Measurements from ENCODE around the gene RPP14.

The RPP14 gene

DNA sequence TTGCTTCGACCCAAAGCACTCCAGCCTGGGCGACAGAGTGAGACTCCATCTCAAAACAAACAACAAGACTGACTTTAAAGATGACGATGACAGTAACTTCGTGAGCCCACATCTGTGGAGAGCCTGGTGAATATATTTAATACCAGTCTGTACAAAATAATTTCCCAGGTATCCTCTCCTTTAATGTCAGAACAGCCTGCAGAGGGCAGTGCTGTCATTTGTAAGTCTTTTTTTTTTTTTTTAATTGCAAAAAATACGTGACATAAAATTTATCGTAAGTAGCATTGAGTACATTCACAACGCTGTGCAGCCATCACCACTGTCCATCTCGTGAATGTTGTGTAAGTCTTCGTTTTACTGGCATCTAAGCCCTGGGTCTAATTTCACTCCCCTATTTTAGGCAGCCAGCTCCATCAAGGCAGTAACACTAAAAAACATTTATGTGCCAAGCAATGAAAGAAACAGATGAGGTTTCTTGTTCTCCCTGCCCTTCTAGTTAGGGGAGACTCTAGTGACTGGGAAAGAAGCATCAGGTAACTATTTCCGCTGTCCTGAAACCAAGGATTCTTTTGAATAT is 1.7 kb downstream of the RPP14 start:
- peak overlapping the region; percentile 67 for H3K4me2 ChIP-seq (ENCODE audit: low read depth, low read length)
- peaks cover 2% of the 10 kb centered on the region for H3F3A ChIP-seq (ENCODE audit: insufficient read depth, low read length)
- H4K20me1 ChIP-seq (ENCODE audit: insufficient read depth, low read length) = peaks cover 14% of the 10 kb centered on the region; the same call in 1 of the 2 replicates
- H3K27ac ChIP-seq (ENCODE audit: low read length) = no peak overlapping the region; the same call in 1 of the 2 replicates
- H3K36me3 ChIP-seq (replicated peaks; ENCODE audit: insufficient read depth, low read length) = no peaks in the 10 kb centered on the region; the same call in 1 of the 2 replicates
- no peak overlapping the region for H2AFZ ChIP-seq (ENCODE audit: low read length)
- TF ChIP-seq CTCF (IDR thresholded peaks at IDR 0.05; ENCODE audit: low read length) (peak; percentile 64), EZH2 (optimal IDR thresholded peaks at IDR 0.05; ENCODE audit: low read depth, low read length) (no peak)
- H3K27me3 ChIP-seq (replicated peaks; ENCODE audit: insufficient read depth, low read length) = no peaks in the 10 kb centered on the region
- H3K4me1 ChIP-seq (ENCODE audit: low read length) = peaks cover 4% of the 10 kb centered on the region
- peaks cover 57% of the 10 kb centered on the region for H3K79me2 ChIP-seq (ENCODE audit: low read length)
- no peaks in the 10 kb centered on the region for H3K9me3 ChIP-seq (replicated peaks; ENCODE audit: insufficient read depth, low read length)
- H3K9me2 ChIP-seq (replicated peaks; ENCODE audit: insufficient read depth, low read length) = no peaks in the 10 kb centered on the region
- DNase-seq = peak; percentile 62
- peak overlapping the region; percentile 99 for H3K4me3 ChIP-seq (ENCODE audit: low read length)
- H3K9ac ChIP-seq (ENCODE audit: low read length) = peak overlapping the region; percentile 93; the same call in 1 of the 2 replicates

GRCh38 chr3:58308728-58309127 is 2.7 kb downstream of the RPP14 start:
- Histone ChIP-seq H3K4me2 (ENCODE audit: low read depth, low read length) (no peak overlapping the region), H3K4me1 (ENCODE audit: low read length) (peaks cover 4% of the 10 kb centered on the region), H3K9ac (ENCODE audit: low read length) (no peak overlapping the region), H3K9me2 (replicated peaks; ENCODE audit: insufficient read depth, low read length) (no peaks in the 10 kb centered on the region), H3K79me2 (ENCODE audit: low read length) (peaks cover 63% of the 10 kb centered on the region), H3K9me3 (replicated peaks; ENCODE audit: insufficient read depth, low read length) (no peaks in the 10 kb centered on the region), H2AFZ (ENCODE audit: low read length) (no peak overlapping the region), H3K4me3 (ENCODE audit: low read length) (no peak overlapping the region), H3F3A (ENCODE audit: insufficient read depth, low read length) (peaks cover 2% of the 10 kb centered on the region), H3K36me3 (replicated peaks; ENCODE audit: insufficient read depth, low read length) (no peaks in the 10 kb centered on the region; the same call in 1 of the 2 replicates), H4K20me1 (ENCODE audit: insufficient read depth, low read length) (peaks cover 14% of the 10 kb centered on the region; the same call in 1 of the 2 replicates), H3K27ac (ENCODE audit: low read length) (no peak overlapping the region), H3K27me3 (replicated peaks; ENCODE audit: insufficient read depth, low read length) (no peaks in the 10 kb centered on the region)
- DNase-seq = no peak
- TF ChIP-seq EZH2phosphoT487 (IDR thresholded peaks at IDR 0.05; ENCODE audit: low read length) (no peak), EZH2 (optimal IDR thresholded peaks at IDR 0.05; ENCODE audit: low read depth, low read length) (no peak), CTCF (IDR thresholded peaks at IDR 0.05; ENCODE audit: low read length) (no peak)

GRCh38 chr3:58317811-58318210 is 11.8 kb downstream of the RPP14 start:
- Histone ChIP-seq H3K9me3 (replicated peaks; ENCODE audit: insufficient read depth, low read length) (no peaks in the 10 kb centered on the region), H3K36me3 (replicated peaks; ENCODE audit: insufficient read depth, low read length) (peaks cover 8% of the 10 kb centered on the region; the same call in 1 of the 2 replicates), H2AFZ (ENCODE audit: low read length) (no peak overlapping the region), H3K9me2 (replicated peaks; ENCODE audit: insufficient read depth, low read length) (no peaks in the 10 kb centered on the region), H3F3A (ENCODE audit: insufficient read depth, low read length) (no peaks in the 10 kb centered on the region), H3K27me3 (replicated peaks; ENCODE audit: insufficient read depth, low read length) (no peaks in the 10 kb centered on the region), H3K4me2 (ENCODE audit: low read depth, low read length) (no peak overlapping the region), H3K79me2 (ENCODE audit: low read length) (peaks cover 24% of the 10 kb centered on the region), H3K27ac (ENCODE audit: low read length) (no peak overlapping the region), H4K20me1 (ENCODE audit: insufficient read depth, low read length) (peaks cover 9% of the 10 kb centered on the region; the same call in 1 of the 2 replicates), H3K4me3 (ENCODE audit: low read length) (no peak overlapping the region), H3K9ac (ENCODE audit: low read length) (no peak overlapping the region), H3K4me1 (ENCODE audit: low read length) (no peaks in the 10 kb centered on the region)
- no peak for DNase-seq
- no peak for TF ChIP-seq EZH2 (optimal IDR thresholded peaks at IDR 0.05; ENCODE audit: low read depth, low read length)
- TF ChIP-seq EZH2phosphoT487 (IDR thresholded peaks at IDR 0.05; ENCODE audit: low read length) = no peak
- TF ChIP-seq CTCF (IDR thresholded peaks at IDR 0.05; ENCODE audit: low read length) = no peak
